Measurements from ENCODE around the gene ZNF428. TPM values are rescaled to one million over a fixed set of nuclear protein-coding genes. Genes with fewer than 3 reads are reported as not detected.
A peak's percentile ranks its signal among the peaks of the same experiment; 100 is the strongest.

Gene ZNF428
- polyA plus RNA-seq, 1 experiment: 34.0 TPM

- CTCF ChIA-PET: interaction anchor here (1.1 kb wide), 1 partner anchor 10 kb away, joined by 4 read pairs; no protein-coding TSS in a partner anchor
- POLR2A ChIA-PET: no interaction called here
- no peak for TF ChIP-seq CTCF (IDR thresholded peaks at IDR 0.05; ENCODE audit: insufficient read depth, low read depth, low read length)
- no peak for DNase-seq (ENCODE audit: low read depth)
- Histone ChIP-seq H3K36me3 (ENCODE audit: control insufficient read depth, insufficient read depth, low read length) (peaks cover 32% of the 10 kb centered on the region), H3K4me3 (ENCODE audit: low read depth, low read length) (no peak overlapping the region), H3K27me3 (ENCODE audit: control insufficient read depth, insufficient read depth, low read length) (no peaks in the 10 kb centered on the region)
Measured at GRCh38 chr19:43664018-43664417, 44.6 kb upstream of the ZNF428 start.

GRCh38 chr19:43662487-43662886 is 43.1 kb upstream of the ZNF428 start:
- POLR2A ChIA-PET: no interaction called here
- Histone ChIP-seq H3K36me3 (ENCODE audit: control insufficient read depth, insufficient read depth, low read length) (peaks cover 35% of the 10 kb centered on the region), H3K27me3 (ENCODE audit: control insufficient read depth, insufficient read depth, low read length) (no peaks in the 10 kb centered on the region), H3K4me3 (ENCODE audit: low read depth, low read length) (no peak overlapping the region)
- DNase-seq (ENCODE audit: low read depth): no peak
- peak; percentile 53 for TF ChIP-seq CTCF (IDR thresholded peaks at IDR 0.05; ENCODE audit: insufficient read depth, low read depth, low read length)
- CTCF ChIA-PET: interaction anchor here (0.7 to 2.9 kb wide), 4 partner anchors 10 to 133 kb away, joined by 3 to 8 read pairs (median 3); no protein-coding TSS in a partner anchor

- H3K36me3 ChIP-seq (ENCODE audit: control insufficient read depth, insufficient read depth, low read length): peaks cover 38% of the 10 kb centered on the region
- CTCF ChIA-PET: interaction anchor here (2.9 kb wide), 1 partner anchor 9 kb away, joined by 8 read pairs; no protein-coding TSS in a partner anchor
- DNase-seq (ENCODE audit: low read depth): no peak
- no peak overlapping the region for H3K4me3 ChIP-seq (ENCODE audit: low read depth, low read length)
- POLR2A ChIA-PET: no interaction called here
- no peaks in the 10 kb centered on the region for H3K27me3 ChIP-seq (ENCODE audit: control insufficient read depth, insufficient read depth, low read length)
- TF ChIP-seq CTCF (IDR thresholded peaks at IDR 0.05; ENCODE audit: insufficient read depth, low read depth, low read length): no peak
Measured at GRCh38 chr19:43660971-43661360, 41.5 kb upstream of the ZNF428 start.

GRCh38 chr19:43660301-43660970 is 41.0 kb upstream of the ZNF428 start:
- H3K36me3 ChIP-seq (ENCODE audit: control insufficient read depth, insufficient read depth, low read length): peaks cover 40% of the 10 kb centered on the region
- no peak overlapping the region for H3K4me3 ChIP-seq (ENCODE audit: low read depth, low read length)
- no peak for TF ChIP-seq CTCF (IDR thresholded peaks at IDR 0.05; ENCODE audit: insufficient read depth, low read depth, low read length)
- CTCF ChIA-PET: interaction anchor here (2.9 kb wide), 1 partner anchor 8 kb away, joined by 8 read pairs; no protein-coding TSS in a partner anchor
- POLR2A ChIA-PET: no interaction called here
- no peak for DNase-seq (ENCODE audit: low read depth)
- no peaks in the 10 kb centered on the region for H3K27me3 ChIP-seq (ENCODE audit: control insufficient read depth, insufficient read depth, low read length)

- no peaks in the 10 kb centered on the region for H3K27me3 ChIP-seq (ENCODE audit: control insufficient read depth, insufficient read depth, low read length)
- no peak for DNase-seq (ENCODE audit: low read depth)
- no peak for TF ChIP-seq CTCF (IDR thresholded peaks at IDR 0.05; ENCODE audit: insufficient read depth, low read depth, low read length)
- POLR2A ChIA-PET: no interaction called here
- no peak overlapping the region for H3K4me3 ChIP-seq (ENCODE audit: low read depth, low read length)
- peaks cover 35% of the 10 kb centered on the region for H3K36me3 ChIP-seq (ENCODE audit: control insufficient read depth, insufficient read depth, low read length)
- CTCF ChIA-PET: no interaction called here
Measured at GRCh38 chr19:43658494-43658893, 39.1 kb upstream of the ZNF428 start.

Measured in BJ (cell line).